DMS 273 treated with DMSO at 0.1 percent for 48 hours (cell line): Measurements from ENCODE around the gene HOXD10.

Experiments used
- DNase-seq: peaks from one replicate; lab custom pipeline; 2025; lab: John Stamatoyannopoulos, UW

Gene HOXD10

DNA sequence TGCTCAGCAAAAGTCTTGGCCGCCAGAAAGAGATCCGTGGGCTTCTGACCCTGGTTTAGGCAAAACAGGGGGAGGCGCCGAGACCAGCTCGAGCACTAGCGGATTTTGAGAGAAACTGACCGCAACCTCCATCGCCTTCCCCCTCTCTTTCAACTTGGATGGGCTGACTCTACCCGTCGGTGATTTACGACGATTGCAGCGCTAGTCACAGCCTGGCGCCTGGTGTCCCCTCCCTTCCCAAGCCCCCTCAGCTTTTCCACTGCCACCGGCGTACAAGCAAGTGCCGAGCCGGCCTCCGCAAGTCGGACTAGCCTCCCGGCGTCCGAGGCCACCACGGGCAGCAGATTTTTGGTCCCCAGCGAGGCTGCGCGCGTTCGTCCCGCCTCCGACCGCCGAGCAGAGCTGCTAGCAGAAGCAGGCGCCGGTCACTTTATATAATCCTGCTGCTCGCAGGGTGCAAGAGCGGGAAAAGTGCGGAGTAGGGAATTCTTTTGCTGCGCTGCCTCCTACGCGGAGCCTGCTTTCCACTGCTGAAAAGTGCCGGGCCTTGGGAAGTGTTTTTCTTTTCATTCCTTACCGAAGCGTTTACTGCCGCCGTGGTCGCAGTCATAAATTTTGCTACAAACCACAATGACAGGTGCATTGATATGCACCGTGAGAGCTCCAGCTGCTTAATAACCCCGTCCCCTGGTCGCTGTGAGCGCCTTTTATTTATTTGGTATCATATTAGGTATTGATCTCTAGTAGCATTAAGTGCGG lies 48.2 kb downstream of the HOXD10 start:
- no peak for DNase-seq

DNA sequence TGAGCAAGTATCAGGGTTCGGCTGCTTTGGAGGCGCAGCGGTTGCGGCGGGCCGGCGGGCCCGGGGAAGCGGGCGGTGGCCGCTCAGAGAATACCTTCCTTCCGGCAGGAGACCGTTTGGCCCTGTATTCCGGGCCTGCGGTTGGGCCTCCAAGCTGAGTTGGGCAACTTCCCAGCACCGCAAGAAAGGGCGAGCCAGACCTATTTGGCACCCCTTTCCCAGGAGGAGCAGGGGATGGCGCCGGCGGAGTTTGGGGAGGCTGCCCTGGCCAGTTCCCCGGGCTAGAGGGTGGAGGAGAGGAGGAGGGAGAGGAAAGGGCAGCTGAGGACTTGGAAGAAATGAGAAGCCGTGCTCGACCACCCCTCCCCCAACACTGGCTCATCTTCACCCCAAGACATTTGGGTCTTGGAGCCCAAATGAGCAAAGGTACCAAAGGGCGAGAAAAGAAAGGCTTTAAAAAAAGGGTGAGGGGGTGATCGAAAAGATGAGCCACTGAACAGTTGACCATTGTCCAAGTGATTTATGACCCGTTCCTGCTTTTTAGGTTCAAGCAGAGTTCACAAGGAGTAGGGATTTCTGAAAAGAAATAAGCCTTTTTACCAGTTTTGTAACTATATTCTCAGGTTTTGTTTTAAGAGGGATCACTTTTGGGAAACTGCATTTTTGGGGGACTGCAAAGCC lies 48.9 kb downstream of the HOXD10 start:
- DNase-seq, result no peak

DNA sequence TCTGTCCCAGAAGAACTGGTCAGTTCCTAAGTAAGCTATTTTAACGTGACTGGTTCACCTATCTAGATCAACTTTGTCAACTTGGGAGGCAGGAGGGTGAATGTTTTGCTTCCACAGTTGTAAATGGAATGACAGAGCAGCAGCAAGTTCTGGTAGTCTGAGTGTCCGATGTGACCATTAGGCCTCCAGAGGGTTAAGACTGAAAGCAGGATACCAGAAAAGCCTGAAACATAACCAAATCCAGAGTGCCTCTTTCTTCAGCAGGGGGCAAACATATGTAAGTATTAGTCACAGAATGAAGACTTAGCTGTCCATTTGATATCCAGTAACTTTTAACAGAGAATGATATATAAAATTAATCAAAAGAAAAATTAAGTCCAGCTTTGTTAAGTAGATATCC lies 49.7 kb downstream of the HOXD10 start:
- DNase-seq, result no peak

DNA sequence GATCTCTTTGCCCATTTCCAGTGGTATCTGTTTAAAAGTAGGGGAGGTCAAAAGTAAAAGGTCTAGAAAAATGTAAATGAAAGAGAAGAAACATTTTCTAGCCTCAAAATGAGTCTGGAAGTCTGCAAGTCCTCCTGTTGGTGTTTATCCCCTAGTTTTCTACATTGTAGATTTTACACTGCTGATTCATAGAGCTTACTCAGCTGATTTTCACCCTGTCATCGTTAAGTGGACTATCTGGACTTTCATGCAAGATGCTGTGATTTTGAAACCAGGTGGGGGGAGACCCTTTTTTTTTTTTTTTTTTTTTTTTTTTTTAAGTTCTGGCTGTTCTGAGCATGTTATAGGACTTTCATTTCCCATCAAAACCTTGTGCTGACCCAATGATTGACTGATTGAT lies 50.8 kb downstream of the HOXD10 start:
- DNase-seq, result no peak

DNA sequence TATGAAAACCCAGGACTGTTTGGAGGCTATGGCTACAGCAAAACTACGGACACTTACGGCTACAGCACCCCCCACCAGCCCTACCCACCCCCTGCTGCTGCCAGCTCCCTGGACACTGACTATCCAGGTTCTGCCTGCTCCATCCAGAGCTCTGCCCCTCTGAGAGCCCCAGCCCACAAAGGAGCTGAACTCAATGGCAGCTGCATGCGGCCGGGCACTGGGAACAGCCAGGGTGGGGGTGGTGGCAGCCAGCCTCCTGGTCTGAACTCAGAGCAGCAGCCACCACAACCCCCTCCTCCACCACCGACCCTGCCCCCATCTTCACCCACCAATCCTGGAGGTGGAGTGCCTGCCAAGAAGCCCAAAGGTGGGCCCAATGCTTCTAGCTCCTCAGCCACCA lies 52.6 kb downstream of the HOXD10 start:
- DNase-seq, result no peak
